Fibroblast of pulmonary artery (primary cell): ENCODE measurements around the gene GNB1.
"Not testable (repeated sequence)": the region's sequence is repeated elsewhere in the genome, so short reads cannot be mapped to it uniquely, and the experiment has no call there.

Experiments used
- DNase-seq: peaks from one replicate; pipeline ENCODE4 v3.0.0-alpha.2; 2010; ENCODE audit warnings: low read depth
- H3K4me3 ChIP-seq: replicated peaks from 2 replicates; pipeline ENCODE4 v1.5.1; 2011; ENCODE audit warnings: low read depth, mild to moderate bottlenecking, control low read depth, low read length, moderate library complexity
- CTCF ChIP-seq: IDR thresholded peaks from 2 replicates; pipeline ENCODE4 v1.5.1; 2011; ENCODE audit warnings: mild to moderate bottlenecking, control low read depth, low read length, inconsistent platforms; ENCODE audit errors: missing control alignments

Gene GNB1

DNA sequence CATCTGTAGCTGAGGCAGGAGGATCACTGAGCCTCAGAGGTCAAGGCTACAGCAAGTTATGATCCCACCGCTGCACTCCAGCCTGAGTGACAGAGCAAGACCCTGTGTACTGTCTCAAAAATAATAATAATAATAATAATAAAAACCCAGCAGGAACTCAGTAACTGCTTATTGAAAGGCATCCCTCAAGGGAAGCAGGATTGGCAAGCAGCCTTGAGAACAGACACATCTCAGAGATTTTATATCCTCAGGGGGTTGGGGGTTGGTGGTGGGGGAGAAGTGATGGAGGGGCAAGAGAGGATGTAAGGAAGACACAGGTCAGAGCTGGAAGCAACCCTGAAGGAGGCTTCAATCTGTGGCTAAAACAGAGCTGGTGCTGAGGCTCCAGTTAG, 29.6 kb downstream of the GNB1 start:
- H3K4me3 ChIP-seq: no peak overlapping the region
- TF ChIP-seq CTCF: no peak
- DNase-seq: no peak

- not testable (repeated sequence) for DNase-seq, H3K4me3 ChIP-seq
Measured at GRCh38 chr1:1859970-1860697, 30.8 kb downstream of the GNB1 start.

GRCh38 chr1:1858382-1859086, 32.4 kb downstream of the GNB1 start:
- peak; percentile 96 for DNase-seq
- peak; percentile 58 for TF ChIP-seq CTCF
- H3K4me3 ChIP-seq: peak overlapping the region; percentile 28

DNA sequence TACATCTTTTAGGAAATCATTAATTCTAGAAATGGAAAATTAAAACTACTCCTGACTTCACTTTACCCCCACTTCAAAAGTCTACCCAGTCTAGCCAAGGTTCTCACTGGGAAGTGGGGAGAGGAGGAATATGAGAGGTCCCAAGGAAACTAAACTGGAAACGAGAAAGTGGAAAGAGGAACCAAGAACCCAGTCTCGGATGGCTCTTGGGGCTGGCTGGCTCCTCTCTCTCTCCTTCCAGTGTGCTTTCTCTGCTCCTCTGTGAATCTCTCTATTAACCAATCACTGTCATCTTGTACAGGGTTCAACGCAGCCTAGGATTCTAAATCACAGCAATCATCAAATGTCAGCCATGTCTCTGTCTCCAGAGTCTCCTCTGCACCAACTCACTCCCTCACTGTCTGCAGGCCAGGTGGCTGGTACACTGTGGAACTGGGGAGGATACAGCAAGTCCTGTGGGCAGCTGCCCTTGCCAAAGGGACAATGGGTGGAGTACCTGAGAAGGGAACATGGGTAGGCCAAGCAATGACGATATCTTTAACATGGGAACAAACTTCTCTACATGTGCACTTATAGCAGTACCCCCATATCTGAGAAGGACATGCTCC, 33.7 kb downstream of the GNB1 start:
- DNase-seq: no peak
- TF ChIP-seq CTCF: no peak
- no peak overlapping the region for H3K4me3 ChIP-seq

DNA sequence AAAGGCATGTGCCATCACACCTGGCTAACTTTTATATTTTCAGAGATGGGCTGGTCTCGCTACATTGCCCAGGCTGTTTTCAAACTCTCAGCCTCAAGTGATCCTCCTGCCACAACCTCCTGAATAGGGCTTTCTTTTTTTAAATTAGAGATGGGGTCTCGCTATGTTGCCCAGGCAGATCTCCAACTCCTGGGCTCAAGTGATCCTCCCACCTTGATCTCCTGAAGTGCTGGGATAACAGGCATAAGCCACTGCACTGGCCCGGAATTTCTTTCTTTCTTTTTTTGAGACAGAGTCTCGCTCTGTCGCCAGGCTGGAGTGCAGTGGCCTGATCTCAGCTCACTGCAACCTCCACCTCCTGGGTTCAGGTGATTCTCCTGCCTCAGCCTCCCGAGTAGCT, 34.7 kb downstream of the GNB1 start:
- DNase-seq, H3K4me3 ChIP-seq: not testable (repeated sequence)

- TF ChIP-seq CTCF: no peak
- H3K4me3 ChIP-seq: no peak overlapping the region
- DNase-seq: no peak
Measured at GRCh38 chr1:1853593-1854257, 37.2 kb downstream of the GNB1 start.

DNA sequence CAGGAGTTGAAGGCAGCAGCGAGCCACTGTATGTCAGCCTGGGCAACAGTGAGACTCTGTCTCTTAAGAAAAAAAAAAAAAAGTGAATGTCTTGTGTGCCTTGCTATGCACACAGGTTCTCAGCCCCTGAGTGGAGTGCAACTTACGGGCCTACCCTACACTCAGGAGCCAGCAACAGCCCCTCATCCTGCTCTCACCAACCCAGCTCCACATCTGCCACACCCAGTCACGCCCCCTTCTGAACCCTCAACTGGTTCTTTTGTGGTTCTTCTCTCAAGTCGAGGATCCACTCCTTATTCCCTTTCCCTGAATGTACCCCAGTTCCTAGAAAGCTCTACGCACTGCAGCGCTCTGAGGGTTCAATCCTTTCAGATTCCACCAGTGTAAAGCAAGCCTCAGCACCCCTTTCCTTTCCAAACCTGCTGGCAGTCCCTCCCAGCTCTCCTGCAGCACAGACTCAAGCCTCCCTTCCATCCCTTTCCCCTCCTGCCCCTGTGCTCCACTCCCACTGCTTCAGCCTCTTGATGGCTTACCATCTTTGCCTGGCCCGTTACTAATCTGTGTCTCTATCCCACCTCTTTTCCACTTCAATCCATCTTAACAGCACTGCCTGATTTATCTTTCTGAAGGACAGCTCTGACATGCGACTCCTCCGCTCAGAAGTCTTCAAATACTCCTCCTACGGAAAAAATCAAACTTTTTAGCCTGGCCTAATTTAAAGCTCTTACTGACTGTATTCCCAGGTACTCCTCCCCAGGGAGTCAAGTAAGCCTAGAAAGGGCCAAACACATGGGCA, 38.1 kb downstream of the GNB1 start:
- no peak for DNase-seq
- no peak overlapping the region for H3K4me3 ChIP-seq
- TF ChIP-seq CTCF: no peak
